ENCODE results near the gene ATG101.
"Not testable (repeated sequence)": the region's sequence is repeated elsewhere in the genome, so short reads cannot be mapped to it uniquely, and the experiment has no call there.

Gene ATG101

GRCh38 chr12:52080403-52081251 is 10.8 kb downstream of the ATG101 start:
- DNase-seq, result no peak

DNA sequence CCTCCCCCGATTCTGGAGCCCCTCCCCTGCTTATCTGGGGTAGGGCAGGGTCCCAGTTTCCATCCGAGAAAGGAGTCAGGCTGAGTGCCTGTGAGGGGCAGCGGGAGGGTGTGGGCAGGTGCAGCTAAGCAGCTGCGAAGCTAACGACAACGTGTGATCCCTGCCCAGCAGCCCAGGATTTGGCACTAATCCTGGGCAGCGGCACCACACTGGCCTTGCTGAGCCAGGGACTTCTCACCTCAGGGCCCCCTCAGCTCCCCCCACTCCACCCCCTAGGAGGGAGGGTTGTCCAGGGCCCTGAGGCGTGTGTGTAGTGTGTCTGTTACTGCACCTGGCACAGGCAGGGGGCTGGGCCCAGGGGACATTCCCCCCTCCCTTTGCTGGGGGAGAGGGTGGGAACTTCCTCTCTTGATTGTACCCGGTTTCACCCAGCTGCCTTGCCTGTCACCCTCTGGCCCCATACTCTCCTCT is 11.5 kb downstream of the ATG101 start:
- DNase-seq, result peak in 1 of 4 experiments; percentile 25

DNA sequence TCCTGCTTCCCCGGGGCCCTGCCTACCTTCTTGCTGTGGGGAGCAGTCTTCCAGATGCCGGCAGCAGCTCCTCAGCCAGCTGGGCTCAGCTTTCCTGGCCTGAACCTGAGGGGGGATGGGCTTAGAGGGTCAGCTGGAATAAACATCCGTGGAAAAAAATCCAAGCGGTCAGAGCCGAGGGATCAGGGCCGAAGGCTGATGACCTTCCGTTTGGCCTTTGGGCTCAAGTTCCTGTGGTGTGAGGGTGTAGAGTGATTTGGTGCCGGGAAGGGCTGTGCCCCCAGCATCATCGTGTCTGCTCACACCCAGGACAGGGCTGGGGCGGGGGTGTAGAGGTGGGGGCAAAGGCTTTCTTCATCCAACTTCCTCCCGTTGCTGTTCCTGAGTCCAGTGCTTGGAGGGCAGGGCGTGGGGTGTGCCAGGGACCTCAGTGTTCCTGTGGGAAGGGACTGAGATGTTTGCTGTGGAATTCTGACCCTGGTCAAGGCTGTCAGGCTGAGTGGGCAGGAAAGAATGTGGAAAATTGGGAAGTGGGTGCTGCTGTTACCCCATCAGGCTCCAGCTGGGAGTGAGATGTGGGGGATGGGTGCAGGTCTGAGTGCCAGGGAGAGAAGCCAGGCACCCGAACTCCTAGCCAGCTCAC is 12.4 kb downstream of the ATG101 start:
- no peak for DNase-seq

- no peak for DNase-seq
Measured at GRCh38 chr12:52082669-52082987, 12.8 kb downstream of the ATG101 start.

- peak; percentile 62 to 76 (median 70) for DNase-seq
Measured at GRCh38 chr12:52082988-52083637, 13.3 kb downstream of the ATG101 start.

- no peak for DNase-seq
Measured at GRCh38 chr12:52083638-52083996, 13.8 kb downstream of the ATG101 start.

DNA sequence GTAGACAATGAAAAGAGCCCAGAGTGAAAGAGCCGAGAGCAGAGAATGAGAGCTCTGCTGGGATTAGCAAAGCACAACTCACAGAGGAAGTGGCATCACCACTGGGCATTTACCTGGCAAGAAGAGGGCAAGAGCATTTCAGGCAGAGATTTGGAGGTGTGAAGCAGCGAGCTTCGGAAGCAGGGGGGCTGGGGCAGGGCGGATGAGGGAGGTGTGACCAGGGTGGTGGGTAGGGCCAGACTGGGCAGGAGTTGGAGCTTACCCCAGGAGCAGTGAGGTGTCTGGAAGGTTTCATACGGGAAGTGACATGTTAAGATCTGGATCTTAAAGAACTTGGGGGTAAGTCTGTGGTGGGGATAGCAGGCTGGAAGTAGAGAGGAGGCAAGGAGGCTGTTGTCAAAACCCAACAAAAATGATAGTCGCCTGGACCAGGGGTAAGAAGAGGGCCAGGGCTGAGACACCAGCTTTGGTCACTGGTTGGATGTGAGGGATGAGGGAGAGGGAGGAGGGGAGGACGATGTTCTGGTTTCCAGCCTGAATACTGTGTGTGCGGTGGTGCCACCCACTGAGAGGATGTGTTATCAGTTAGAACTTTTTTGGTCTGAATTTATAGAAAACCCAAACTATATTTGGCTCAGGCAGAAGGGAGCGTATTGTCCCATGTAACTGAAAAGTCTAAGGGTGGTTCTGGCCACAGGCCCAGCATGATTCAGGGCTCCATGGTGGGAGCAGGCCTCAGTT is 14.9 kb downstream of the ATG101 start:
- no peak for DNase-seq

GRCh38 chr12:52085682-52086180 is 16.0 kb downstream of the ATG101 start:
- no peak for DNase-seq

DNA sequence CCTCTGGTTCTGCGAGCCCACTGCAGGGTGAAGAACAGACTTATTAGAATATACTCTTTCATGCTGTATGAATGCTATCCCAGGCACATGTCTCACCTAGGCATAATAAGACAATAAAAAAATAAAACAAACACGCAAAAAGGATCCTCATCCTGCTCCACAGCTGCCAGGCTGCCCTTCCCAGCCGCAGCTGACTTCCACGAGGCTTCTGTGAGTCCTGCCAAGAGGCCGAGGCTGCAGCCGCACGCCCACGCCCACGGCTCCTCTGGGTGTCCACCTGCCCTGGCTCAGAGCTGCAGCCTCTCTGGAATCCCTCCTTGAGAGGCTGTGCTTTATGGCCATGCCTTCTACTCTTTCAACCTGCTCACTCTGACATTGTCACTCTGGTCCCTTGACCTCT is 16.6 kb downstream of the ATG101 start:
- no peak for DNase-seq

DNA sequence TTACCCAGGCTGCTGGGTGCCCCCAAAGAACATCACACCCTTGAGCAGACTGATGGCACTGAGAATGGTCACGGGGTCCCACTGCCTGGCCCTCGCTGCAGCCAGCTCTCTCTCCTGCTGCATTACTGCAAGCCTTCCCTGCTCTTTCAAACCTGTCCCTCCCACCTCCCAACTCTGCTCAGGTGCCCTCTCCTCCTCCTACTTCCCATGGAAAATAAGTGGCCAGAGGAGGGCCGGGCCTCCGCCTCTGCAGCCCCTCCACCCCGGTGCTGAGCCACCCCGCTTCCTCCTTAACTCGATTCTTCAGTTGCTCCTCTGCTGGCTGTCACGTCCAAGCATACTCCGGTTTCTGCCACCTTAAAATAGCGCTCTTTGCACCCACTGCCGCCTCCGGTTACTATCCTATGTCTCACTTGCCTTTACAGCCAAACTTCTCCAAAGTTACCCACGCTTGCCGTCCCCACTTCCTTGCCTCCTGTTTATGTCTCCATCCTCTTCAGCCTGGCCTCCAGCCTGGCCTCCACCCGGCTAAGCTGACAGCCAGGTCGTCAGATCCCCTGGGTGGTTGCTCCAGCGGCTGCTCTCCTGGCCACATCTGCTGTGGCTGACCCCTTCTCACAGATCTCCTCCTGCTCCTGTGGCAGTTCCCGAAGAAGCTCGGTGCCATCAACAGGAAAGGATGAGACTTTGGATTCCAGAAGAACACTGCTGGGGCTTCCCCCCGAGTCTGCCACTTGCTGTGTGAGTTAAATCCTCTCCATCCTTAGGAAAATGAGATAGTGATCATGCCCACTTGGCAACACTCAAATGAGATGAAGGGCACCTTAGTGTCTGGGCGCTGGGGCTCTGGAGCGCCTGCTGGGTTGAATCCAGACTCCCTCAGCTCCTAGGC is 17.4 kb downstream of the ATG101 start:
- DNase-seq, result peak in 2 of 4 experiments; percentile 16 to 39

DNA sequence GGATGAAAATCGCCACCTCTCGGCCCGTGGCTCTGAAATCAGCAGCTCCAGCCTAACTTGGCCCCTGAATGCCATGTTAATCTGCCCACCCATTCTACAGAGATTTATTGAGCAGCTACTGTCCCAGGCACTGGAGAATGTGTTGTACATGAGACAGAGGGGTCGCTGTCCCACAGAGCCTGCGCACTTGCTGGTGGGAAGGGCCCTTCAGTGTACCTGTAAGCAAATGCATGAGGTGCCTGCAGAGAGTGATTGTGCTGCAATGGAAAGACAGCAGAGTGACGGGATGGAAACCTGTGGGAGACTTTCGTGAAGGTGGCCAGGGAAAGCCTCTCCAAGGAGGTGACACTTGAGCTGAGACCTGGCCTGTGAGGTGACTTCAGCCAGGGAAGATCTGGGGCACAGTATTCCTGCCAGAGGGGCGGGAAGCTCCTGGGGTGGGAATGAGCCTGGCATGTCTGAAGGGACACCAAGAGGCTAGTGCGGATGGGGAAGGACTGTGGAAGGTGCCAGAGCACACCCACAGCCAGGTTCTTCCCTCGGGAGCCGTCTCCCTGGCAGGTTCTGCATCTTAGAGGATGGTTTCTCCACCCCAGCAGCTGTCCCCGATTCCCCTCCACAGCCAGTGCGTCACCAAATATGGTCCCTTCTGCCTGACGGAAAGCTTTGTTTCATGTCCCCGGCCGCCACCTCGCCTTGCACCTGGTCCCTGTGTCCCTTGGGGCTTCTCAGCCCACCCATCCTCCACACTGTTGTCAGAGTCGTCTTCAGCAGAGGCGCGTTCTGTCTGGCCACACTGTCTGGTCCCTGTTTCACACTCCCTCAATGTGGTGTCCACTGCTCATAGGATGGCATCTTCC is 18.4 kb downstream of the ATG101 start:
- DNase-seq, result no peak

- no peak for DNase-seq
Measured at GRCh38 chr12:52089491-52089890, 19.7 kb downstream of the ATG101 start.

- no peak for DNase-seq
Measured at GRCh38 chr12:52090291-52090690, 20.5 kb downstream of the ATG101 start.

DNA sequence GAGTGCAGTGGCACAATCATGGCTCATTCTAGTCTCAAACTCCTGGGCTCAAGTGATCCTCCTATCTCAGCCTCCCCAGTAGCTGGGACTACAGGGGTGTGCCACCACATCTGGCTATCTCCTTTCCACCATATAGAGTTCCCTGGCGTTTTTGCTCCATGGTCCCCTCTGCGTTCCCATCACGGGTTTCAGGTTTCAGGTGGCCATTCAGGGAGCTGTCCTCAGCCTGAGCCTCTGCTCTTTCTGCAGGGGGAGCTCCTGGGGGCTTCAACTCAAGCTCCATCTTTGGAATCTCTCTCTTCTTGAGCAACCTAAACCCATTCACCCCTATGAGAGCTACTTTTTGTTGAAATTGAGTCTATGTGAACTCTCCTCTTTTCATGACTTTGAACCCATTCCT is 21.3 kb downstream of the ATG101 start:
- DNase-seq, result no peak

DNA sequence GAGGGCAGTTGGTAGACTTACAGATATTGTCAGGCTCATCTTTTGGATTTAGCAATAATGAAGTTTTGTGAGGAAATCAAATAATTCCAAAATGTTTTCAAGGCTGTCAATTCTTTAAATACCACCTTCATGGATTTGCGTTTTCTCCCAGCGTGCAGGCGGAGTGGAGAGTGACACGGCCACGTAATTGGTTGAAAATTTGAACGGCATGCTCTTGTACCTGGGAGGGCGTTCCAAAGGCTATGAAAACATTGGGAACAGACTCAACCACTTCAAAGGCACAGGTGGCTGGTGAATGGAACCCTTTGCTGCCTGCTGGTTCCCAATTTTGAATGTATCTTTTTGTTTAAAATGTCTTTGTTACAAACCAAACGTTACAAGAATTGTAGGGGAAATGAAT is 22.1 kb downstream of the ATG101 start:
- no peak for DNase-seq

DNA sequence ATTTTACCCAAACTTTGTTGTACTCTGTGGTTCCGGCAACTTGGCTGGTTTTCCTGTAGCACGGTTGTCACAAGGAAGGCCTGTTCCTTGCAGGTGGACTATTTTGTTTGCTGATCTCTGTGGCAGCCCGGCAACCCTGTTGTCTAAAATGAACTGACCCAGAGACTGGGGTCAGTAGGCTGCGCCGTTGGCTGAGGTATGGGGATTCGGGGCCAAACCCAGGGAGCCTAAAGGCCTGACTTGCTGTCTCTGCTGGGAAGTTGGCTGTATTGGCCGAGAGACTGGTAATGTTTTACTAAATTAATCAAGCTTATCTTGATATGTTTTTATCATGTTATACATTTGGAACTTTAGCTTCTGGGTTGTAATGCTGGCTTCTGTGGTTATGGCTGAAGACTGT is 23.6 kb downstream of the ATG101 start:
- DNase-seq, result no peak

- DNase-seq, result no peak
Measured at GRCh38 chr12:52096332-52097044, 26.7 kb downstream of the ATG101 start.

GRCh38 chr12:52097045-52097666 is 27.4 kb downstream of the ATG101 start:
- no peak for DNase-seq

DNA sequence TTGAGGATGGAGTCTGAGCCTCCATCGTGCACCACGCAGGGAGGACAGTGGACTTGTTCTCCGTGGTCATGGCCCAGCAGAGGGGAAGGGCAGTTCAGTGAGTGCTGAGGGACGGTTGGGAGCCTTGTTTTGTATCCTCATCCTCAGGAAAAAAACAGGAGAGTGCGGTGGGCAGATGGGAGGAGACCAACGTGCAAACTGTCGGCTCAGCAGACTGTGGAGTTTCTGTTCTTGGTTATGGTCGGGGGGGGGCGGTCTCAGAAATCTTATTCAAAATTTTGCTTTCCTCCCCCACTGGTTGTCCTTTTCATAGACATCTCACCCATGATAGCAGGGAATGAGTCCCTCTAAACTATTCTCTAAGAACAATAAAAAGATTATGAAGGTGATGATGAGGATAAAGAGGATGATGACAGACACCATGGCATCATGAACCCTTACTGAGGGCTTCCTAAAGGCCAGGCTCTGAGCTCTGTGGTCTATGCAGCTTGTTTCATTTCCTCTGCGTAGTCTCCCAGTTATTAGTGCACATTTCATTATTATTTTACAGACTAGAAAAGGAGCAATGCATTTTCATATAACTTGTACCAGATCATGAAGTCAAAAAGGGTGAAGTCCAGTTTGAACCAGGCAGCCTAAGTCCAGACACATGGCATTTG is 34.8 kb downstream of the ATG101 start:
- not testable (repeated sequence) for DNase-seq
